NT2/D1 (cell line): ENCODE measurements around the gene PPP3CA.

Experiments
- SUZ12 ChIP-seq: IDR thresholded peaks from 2 replicates; pipeline ENCODE4 v1.6.1; 2011; ENCODE audit not compliant: insufficient read length, insufficient read depth; ENCODE audit errors: extremely low read depth
- YY1 ChIP-seq: IDR thresholded peaks from 2 replicates; pipeline ENCODE4 v1.6.1; 2011; ENCODE audit not compliant: insufficient read length, insufficient read depth

DNA sequence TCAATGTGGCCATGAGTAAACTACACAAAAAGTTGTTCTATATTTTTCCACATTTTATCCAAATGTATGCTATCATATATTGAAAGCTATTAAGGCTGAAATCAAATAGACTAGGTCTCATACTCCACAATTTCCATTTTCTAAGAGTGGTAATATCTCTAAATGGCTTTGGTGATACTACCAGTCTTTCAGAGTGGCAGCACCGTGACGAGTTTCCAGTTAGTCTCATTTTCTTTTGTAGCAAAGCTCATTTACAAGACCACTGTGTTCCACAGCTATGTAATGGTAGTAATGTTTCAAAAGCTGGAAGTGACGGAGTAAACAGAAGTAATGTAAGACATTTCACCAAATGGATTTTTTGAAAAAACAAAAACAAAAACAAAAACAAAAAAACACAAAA is 228.2 kb downstream of the PPP3CA start:
- TF ChIP-seq SUZ12 (no peak), YY1 (no peak)
